RWPE2 (cell line): Measurements from ENCODE around the gene UPF3A.

Experiments used
- ATAC-seq: fragments of 200-7000 bp; cut with Tn5 transposase; 3 replicates; pipeline ENCODE4 v1.9.1; 2021; ENCODE audit warnings: low read depth
- DNase-seq: peaks from one replicate; pipeline ENCODE4 v3.0.0-alpha.2; 2020; ENCODE audit warnings: low spot score
- H3K27ac ChIP-seq: fragments of 450-650 bp; 2 replicates; pipeline ENCODE4 v1.5.1; 2017; ENCODE audit warnings: mild to moderate bottlenecking; ENCODE audit not compliant: poor library complexity, severe bottlenecking
- H3K27me3 ChIP-seq: fragments of 250-450 bp; sonication (Bioruptor Pico); 2 replicates; pipeline ENCODE4 v1.5.1; 2021; ENCODE audit warnings: mild to moderate bottlenecking, moderate library complexity; ENCODE audit not compliant: insufficient read depth, poor library complexity, severe bottlenecking
- H3K36me3 ChIP-seq: fragments of 250-450 bp; sonication (Bioruptor Pico); 2 replicates; pipeline ENCODE4 v1.5.1; 2020; ENCODE audit warnings: low read depth, mild to moderate bottlenecking, moderate library complexity
- H3K4me1 ChIP-seq: fragments of 250-450 bp; sonication (Bioruptor Pico); 2 replicates; pipeline ENCODE4 v1.5.1; 2021; ENCODE audit warnings: mild to moderate bottlenecking, moderate library complexity; ENCODE audit not compliant: insufficient read depth, poor library complexity, severe bottlenecking
- H3K4me3 ChIP-seq: fragments of 250-450 bp; sonication (Bioruptor Pico); 2 replicates; pipeline ENCODE4 v1.5.1; 2021; ENCODE audit warnings: mild to moderate bottlenecking, moderate library complexity; ENCODE audit not compliant: severe bottlenecking
- H3K9me3 ChIP-seq: fragments of 250-450 bp; sonication (Bioruptor Pico); 2 replicates; pipeline ENCODE4 v1.5.1; 2021; ENCODE audit warnings: mild to moderate bottlenecking, moderate library complexity; ENCODE audit not compliant: severe bottlenecking
- TF ChIP-seq, protein P1 (sequence below): fragments of 450-650 bp; IDR thresholded peaks from one replicate; pipeline ENCODE4 v1.5.1; 2017; ENCODE audit warnings: mild to moderate bottlenecking, moderate library complexity; ENCODE audit not compliant: poor library complexity, severe bottlenecking

Gene UPF3A

DNA sequence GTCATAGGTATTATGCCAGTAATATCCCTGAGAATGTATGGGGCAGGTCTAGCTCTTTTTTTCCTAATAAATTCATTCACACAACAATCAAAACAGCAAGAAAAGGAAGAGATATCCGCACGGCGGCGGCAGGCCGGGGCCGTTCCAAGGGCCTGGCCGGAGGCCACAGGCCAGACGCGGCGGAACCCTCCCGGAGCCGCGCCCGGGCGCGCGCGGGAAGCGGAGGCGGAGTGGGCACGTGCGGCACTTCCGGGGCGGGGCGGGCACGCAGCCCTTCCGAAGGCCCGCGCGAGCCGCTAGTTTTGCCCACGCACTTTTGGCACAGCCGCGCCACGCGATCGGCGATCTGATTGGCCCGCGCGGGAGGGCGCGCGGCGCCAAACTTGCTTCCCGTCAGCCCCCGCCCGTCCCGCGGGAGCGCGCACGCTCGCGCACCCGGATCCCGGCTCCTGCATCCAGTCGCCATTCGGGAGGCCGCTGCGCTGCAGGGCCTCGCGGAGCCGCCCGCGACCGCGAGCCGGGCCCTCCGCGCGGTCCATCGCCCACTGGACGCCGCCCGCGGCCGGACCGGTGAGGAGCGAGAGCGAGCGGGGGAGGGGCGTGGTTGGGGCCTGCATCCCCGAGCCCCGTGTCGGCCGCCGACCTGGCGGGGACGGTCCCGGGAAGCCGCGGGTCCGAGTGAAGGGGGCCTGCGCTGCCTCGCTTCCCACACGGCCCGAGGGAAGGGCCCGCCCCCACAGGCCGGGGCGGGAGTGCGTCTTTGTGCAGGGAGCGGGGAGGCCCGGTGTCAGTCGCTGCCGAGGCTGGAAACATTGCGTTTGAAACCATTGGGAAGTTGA is 32.9 kb downstream of the UPF3A start, which contains the start of gene CHAMP1:
TSS of gene CHAMP1 (plus strand) at position 430 of the 839 bp plus-strand sequence. CDS start 9,340 bp downstream, outside the sequence.
- H3K36me3 ChIP-seq, result peaks cover 12% of the 10 kb centered on the region
- peaks cover 10% of the 10 kb centered on the region for H3K4me1 ChIP-seq
- H3K27ac ChIP-seq, result peak within 1 kb of the TSS; percentile 84
- peak; percentile 75 for ATAC-seq
- no peaks in the 10 kb centered on the region for H3K9me3 ChIP-seq
- TF ChIP-seq, protein P1, sequence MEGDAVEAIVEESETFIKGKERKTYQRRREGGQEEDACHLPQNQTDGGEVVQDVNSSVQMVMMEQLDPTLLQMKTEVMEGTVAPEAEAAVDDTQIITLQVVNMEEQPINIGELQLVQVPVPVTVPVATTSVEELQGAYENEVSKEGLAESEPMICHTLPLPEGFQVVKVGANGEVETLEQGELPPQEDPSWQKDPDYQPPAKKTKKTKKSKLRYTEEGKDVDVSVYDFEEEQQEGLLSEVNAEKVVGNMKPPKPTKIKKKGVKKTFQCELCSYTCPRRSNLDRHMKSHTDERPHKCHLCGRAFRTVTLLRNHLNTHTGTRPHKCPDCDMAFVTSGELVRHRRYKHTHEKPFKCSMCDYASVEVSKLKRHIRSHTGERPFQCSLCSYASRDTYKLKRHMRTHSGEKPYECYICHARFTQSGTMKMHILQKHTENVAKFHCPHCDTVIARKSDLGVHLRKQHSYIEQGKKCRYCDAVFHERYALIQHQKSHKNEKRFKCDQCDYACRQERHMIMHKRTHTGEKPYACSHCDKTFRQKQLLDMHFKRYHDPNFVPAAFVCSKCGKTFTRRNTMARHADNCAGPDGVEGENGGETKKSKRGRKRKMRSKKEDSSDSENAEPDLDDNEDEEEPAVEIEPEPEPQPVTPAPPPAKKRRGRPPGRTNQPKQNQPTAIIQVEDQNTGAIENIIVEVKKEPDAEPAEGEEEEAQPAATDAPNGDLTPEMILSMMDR, result no peak
- peak within 1 kb of the TSS; percentile 58 for H3K4me3 ChIP-seq
- peak; percentile 93 for DNase-seq
- H3K27me3 ChIP-seq, result no peaks in the 10 kb centered on the region

DNA sequence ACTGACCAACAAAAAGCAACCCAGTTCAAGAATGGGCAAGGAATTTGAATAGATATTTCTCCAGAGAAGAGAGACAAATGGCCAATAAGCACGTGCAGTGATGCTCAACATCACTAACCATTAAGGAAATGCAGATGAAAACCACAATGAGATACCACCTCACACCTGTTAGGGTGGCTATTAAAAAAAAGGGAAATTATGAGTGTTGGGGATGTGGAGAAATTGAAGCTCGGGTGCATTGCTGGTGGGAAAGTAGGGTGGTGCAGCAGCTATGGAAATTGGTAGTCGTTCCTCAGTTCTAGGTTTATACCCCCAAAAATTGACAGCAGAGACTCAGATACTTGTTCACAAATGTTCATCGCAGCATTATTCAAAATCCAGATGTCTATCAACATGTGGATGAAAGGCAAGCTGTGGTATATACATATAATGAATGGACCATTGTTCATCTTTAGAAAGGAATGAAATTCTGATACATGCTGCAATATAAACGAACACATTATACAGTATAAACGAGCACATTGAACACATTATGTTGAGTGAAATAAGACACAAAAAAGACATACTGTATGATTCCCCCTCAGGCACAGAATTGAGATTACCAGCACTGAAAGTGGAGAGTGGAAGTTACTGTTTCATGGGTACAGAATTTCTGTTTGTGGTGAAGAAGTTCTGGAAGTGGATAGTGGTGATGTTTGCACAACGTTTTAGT is 33.8 kb downstream of the UPF3A start:
- Histone ChIP-seq H3K4me1 (peaks cover 10% of the 10 kb centered on the region), H3K27ac (peak overlapping the region; percentile 84), H3K4me3 (peak overlapping the region; percentile 58), H3K9me3 (no peaks in the 10 kb centered on the region), H3K27me3 (no peaks in the 10 kb centered on the region), H3K36me3 (peaks cover 21% of the 10 kb centered on the region)
- TF ChIP-seq, protein P1, result no peak
- ATAC-seq, result no peak
- DNase-seq, result no peak

DNA sequence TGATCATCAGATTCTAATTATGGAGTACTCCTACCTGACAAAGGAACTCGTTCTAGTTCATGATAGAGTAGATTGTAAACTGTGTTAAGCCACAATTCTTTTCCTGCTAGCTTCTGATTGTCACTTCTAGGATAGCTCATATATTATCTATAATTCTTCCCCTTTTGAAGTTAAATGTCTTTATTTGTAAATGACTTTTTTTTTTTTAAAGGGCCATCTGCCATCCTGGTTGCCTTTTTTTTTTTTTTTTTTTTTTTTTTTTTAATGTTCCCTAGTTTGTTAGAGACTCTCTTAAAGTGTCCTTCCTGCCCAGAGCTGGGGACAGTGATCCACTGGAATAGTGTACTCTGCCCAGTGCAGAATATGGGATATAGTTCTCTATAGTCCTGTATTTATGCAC is 37.2 kb downstream of the UPF3A start:
- no peaks in the 10 kb centered on the region for H3K9me3 ChIP-seq
- no peak for ATAC-seq
- H3K4me3 ChIP-seq, result no peak overlapping the region
- H3K36me3 ChIP-seq, result peaks cover 52% of the 10 kb centered on the region
- no peak for DNase-seq
- TF ChIP-seq, protein P1, result no peak
- no peak overlapping the region for H3K27ac ChIP-seq
- peaks cover 2% of the 10 kb centered on the region for H3K4me1 ChIP-seq
- no peaks in the 10 kb centered on the region for H3K27me3 ChIP-seq

DNA sequence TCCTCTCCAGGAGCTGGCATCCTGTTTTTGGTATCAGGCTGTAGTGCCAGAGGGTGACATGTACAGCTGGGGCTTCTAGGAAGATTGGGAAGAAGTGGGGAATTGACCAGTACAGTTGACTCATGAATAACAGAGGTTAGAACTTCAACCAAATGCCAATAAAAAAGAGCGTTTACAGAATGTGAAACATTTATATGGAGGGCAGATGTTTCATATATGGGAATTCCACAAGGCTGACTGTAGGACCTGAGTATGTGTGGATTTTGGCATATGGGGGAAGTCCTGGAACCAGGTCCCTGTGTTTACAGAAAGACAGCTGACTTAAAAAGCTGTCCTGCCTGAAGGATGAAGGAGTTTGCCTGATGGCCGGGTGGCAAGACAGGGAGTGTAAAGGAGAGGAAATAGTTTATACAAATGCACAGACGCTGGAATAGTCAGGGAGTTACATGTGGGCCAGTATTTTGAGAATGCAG is 38.1 kb downstream of the UPF3A start:
- H3K27me3 ChIP-seq, result no peaks in the 10 kb centered on the region
- peaks cover 61% of the 10 kb centered on the region for H3K36me3 ChIP-seq
- no peak overlapping the region for H3K27ac ChIP-seq
- no peak overlapping the region for H3K4me3 ChIP-seq
- TF ChIP-seq, protein P1, result no peak
- H3K9me3 ChIP-seq, result no peaks in the 10 kb centered on the region
- no peaks in the 10 kb centered on the region for H3K4me1 ChIP-seq
- DNase-seq (no peak), ATAC-seq (no peak)
